Endodermal cell (in vitro differentiated cells): ENCODE results near the gene CDC16. TPM values are rescaled to one million over a fixed set of nuclear protein-coding genes. Genes with fewer than 3 reads are reported as not detected.

Source experiments
- DNase-seq: peaks from one replicate; pipeline ENCODE4 v3.0.0-alpha.2; 2017
- H3K27ac ChIP-seq: 2 replicates; pipeline ENCODE4 v1.5.1; 2013; ENCODE audit warnings: mild to moderate bottlenecking, low read depth, low read length, moderate library complexity
- H3K27me3 ChIP-seq: 2 replicates; pipeline ENCODE4 v1.6.1; 2013; ENCODE audit warnings: mild to moderate bottlenecking, low read length, moderate library complexity; ENCODE audit not compliant: insufficient read depth, control insufficient read depth, poor library complexity, severe bottlenecking
- H3K36me3 ChIP-seq: 2 replicates; pipeline ENCODE4 v1.7.0; 2013; ENCODE audit warnings: mild to moderate bottlenecking, low read length, moderate library complexity; ENCODE audit not compliant: control insufficient read depth, insufficient read depth
- H3K4me1 ChIP-seq: one replicate; pipeline ENCODE4 v1.7.0; 2013; ENCODE audit warnings: low read length; ENCODE audit not compliant: control insufficient read depth, insufficient read depth
- H3K4me3 ChIP-seq: 2 replicates; pipeline ENCODE4 v1.5.1; 2013; ENCODE audit warnings: mild to moderate bottlenecking, low read length, moderate library complexity
- H3K9ac ChIP-seq: 2 replicates; pipeline ENCODE4 v1.6.1; 2013; ENCODE audit warnings: mild to moderate bottlenecking, low read length, moderate library complexity; ENCODE audit not compliant: poor library complexity, severe bottlenecking; ENCODE audit errors: extremely low read depth
- H3K9me3 ChIP-seq: 2 replicates; pipeline ENCODE4 v1.6.1; 2013; ENCODE audit warnings: mild to moderate bottlenecking, low read length, moderate library complexity; ENCODE audit not compliant: control insufficient read depth
- H3K27ac Mint-ChIP-seq: 2 replicates; pipeline ENCODE4 v1.8.0; 2020; ENCODE audit warnings: mixed read lengths
- H3K27me3 Mint-ChIP-seq: 2 replicates; pipeline ENCODE4 v1.8.0; 2021; ENCODE audit warnings: mild to moderate bottlenecking, mixed read lengths; ENCODE audit not compliant: insufficient read depth
- H3K36me3 Mint-ChIP-seq: 2 replicates; pipeline ENCODE4 v1.8.0; 2020; ENCODE audit warnings: low read depth, mixed read lengths
- H3K4me1 Mint-ChIP-seq: 2 replicates; pipeline ENCODE4 v1.8.0; 2020; ENCODE audit warnings: mixed read lengths
- H3K4me3 Mint-ChIP-seq: 2 replicates; pipeline ENCODE4 v1.8.0; 2020; ENCODE audit warnings: mild to moderate bottlenecking, moderate library complexity, mixed read lengths
- H3K9me3 Mint-ChIP-seq: 2 replicates; pipeline ENCODE4 v1.8.0; 2020; ENCODE audit warnings: mild to moderate bottlenecking, mixed read lengths
- WGBS, 2 experiments: methylation state at CpG; one replicate each; pipeline versions ENCODE4 v1.1.5 to v1.1.7; 2013; ENCODE audit warnings: missing lambda C conversion rate in 2 of 2, mixed read lengths in 1 of 2; ENCODE audit not compliant: insufficient coverage in 1 of 2, insufficient read length in 1 of 2; 5-methylcytosine and 5-hydroxymethylcytosine counted together
- total RNA-seq, 2 donors: library from RNA; stranded (reverse); fragmentation: NEBNext Ultra II Directional in 1 of 2; extraction: Animal tissue kit (Norgen Biotek cat#: 25700) in 1 of 2; gene quantifications; 2 replicates in 1 of 2; 3 replicates in 1 of 2; pipeline ENCODE4 v1.2.1, GENCODE V29; 2021
- TF ChIP-seq, protein P1 (sequence below): fragments of 200-600 bp; sonication (generic); conservative IDR thresholded peaks from 2 replicates; pipeline ENCODE4 v1.5.0; 2021; ENCODE audit warnings: antibody characterized with exemption, mild to moderate bottlenecking

The CDC16 gene
- total RNA-seq, 2 donors from 2014 or later = 89.7 to 90.8 TPM

DNA sequence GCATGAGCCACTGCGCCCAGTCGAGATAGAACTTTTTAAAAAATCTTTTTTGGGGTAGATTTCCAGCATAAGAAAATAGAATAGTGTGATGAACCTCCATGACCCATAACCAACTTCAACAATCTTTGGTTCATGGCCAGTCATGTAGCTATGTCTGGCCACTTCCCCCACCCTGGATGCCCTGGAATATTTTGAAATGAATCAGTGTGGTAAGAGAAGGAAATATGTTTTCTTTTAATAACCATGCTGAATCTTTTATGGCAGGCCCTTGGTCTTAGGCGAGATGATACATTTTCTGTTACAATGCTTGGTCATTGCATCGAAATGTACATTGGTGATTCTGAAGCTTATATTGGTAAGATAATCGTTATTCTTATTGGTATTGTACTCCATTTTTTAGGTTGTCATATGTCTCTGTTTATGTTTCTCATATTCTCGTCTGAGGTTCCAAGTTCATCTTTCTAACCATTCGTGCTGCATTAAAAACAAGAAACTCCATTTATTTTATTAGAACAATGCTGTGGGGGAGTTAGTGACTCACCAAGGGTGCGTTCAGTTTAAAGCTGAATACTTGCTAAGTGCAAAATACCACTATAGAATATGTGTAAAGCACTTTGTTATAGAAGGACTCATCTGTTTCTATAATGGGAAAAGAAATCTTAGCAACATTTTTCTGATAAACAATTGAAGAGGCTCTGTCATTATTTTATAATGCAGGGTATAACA is 30.4 kb downstream of the CDC16 start:
- TF ChIP-seq, protein P1, sequence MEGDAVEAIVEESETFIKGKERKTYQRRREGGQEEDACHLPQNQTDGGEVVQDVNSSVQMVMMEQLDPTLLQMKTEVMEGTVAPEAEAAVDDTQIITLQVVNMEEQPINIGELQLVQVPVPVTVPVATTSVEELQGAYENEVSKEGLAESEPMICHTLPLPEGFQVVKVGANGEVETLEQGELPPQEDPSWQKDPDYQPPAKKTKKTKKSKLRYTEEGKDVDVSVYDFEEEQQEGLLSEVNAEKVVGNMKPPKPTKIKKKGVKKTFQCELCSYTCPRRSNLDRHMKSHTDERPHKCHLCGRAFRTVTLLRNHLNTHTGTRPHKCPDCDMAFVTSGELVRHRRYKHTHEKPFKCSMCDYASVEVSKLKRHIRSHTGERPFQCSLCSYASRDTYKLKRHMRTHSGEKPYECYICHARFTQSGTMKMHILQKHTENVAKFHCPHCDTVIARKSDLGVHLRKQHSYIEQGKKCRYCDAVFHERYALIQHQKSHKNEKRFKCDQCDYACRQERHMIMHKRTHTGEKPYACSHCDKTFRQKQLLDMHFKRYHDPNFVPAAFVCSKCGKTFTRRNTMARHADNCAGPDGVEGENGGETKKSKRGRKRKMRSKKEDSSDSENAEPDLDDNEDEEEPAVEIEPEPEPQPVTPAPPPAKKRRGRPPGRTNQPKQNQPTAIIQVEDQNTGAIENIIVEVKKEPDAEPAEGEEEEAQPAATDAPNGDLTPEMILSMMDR = no peak
- H3K9ac ChIP-seq = no peak overlapping the region
- peaks cover 85% of the 10 kb centered on the region for H3K36me3 ChIP-seq
- no peak overlapping the region for H3K4me3 ChIP-seq
- no peak overlapping the region for H3K27ac ChIP-seq
- Mint-ChIP-seq H3K27me3 (no peaks in the 10 kb centered on the region), H3K4me1 (peaks cover 25% of the 10 kb centered on the region), H3K27ac (no peak overlapping the region), H3K9me3 (peaks cover 6% of the 10 kb centered on the region), H3K4me3 (no peak overlapping the region), H3K36me3 (peaks cover 75% of the 10 kb centered on the region)
- DNase-seq = no peak
- peaks cover 14% of the 10 kb centered on the region for H3K4me1 ChIP-seq
- H3K27me3 ChIP-seq = no peaks in the 10 kb centered on the region
- 94 to 100% methylated on average over 2 to 6 of the region's 8 CpGs for WGBS, 2 experiments
- peaks cover 20% of the 10 kb centered on the region for H3K9me3 ChIP-seq

DNA sequence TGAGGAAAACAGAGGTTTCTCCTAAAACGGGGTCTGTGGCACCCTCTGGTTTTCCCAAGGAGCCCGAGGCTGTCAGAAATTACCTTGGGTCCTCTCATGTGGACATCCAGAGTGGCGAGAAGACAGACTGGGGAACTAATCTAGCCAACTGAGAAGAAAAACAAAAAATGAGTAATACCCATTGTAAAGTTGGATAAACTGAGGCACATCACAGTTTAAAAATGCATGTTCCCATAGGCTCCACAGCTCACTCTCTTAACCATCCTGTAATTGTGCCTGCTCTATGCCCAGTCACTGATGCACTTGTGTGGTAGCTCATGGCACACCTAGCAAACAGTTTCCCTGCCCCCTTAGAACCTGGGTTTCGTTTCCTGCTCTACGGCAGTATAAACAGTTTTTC is 31.5 kb downstream of the CDC16 start:
- H3K9me3 Mint-ChIP-seq = peaks cover 7% of the 10 kb centered on the region
- 94 to 98% methylated on average over 3 to 5 of the region's 5 CpGs for WGBS, 2 experiments
- TF ChIP-seq, protein P1 = no peak
- peaks cover 85% of the 10 kb centered on the region for H3K36me3 ChIP-seq
- H3K4me1 ChIP-seq = peaks cover 2% of the 10 kb centered on the region
- no peak overlapping the region for H3K9ac ChIP-seq
- no peaks in the 10 kb centered on the region for H3K27me3 ChIP-seq
- H3K27me3 Mint-ChIP-seq = no peaks in the 10 kb centered on the region
- H3K4me1 Mint-ChIP-seq = peaks cover 14% of the 10 kb centered on the region
- no peak for DNase-seq
- H3K9me3 ChIP-seq = peaks cover 24% of the 10 kb centered on the region
- no peak overlapping the region for H3K4me3 ChIP-seq
- no peak overlapping the region for H3K27ac Mint-ChIP-seq
- H3K4me3 Mint-ChIP-seq = no peak overlapping the region
- H3K36me3 Mint-ChIP-seq = peaks cover 80% of the 10 kb centered on the region
- no peak overlapping the region for H3K27ac ChIP-seq

DNA sequence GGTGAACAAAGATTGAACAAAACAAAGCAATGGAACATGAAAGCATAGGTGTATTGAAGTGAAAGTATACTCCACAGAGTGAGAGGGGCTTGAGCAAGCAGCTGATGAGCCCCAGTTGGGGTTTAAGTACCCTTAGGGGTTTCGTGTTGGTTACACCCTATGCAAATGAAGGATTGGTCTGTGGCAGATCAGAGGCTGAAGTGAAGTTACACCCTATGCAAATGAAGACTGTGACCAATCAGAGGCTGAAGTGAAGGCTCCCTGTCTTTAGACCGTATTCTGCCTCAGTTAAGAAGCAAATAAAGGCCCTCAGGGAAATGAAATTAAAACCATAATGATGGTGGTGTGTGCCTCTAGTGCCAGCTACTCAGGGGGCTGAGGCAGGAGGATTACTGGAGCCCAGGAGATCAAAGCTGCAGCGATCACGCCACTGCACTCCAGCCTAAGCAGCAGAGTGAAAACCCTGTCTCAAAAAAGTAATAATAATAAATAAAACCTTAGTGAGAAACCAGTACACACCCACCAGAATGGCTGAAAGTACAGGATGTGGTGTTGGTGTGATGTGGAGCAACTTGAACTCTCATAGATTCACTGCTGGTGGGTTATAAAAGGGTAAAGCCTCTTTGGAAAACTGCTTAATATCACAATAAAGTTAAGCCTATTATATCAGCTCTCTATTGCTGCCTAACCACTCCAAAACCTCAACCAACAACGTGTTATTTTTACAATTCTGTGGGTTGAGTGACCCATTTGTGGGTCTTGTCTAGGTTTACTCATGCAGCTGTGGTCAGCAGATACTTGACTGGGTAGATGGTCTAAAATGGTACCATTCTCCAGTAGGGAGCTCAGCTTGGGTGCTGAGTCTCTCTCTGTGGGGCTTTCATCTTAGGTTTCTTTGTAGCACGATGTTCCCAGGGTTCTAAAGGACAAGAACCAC is 33.9 kb downstream of the CDC16 start:
- H3K36me3 ChIP-seq = peaks cover 91% of the 10 kb centered on the region
- Mint-ChIP-seq H3K4me1 (no peaks in the 10 kb centered on the region), H3K27me3 (no peaks in the 10 kb centered on the region), H3K9me3 (peaks cover 7% of the 10 kb centered on the region), H3K4me3 (no peak overlapping the region), H3K36me3 (peaks cover 82% of the 10 kb centered on the region), H3K27ac (no peak overlapping the region)
- TF ChIP-seq, protein P1 = no peak
- no peaks in the 10 kb centered on the region for H3K27me3 ChIP-seq
- no peak overlapping the region for H3K9ac ChIP-seq
- 97 to 100% methylated on average over 2 to 6 of the region's 6 CpGs for WGBS, 2 experiments
- no peaks in the 10 kb centered on the region for H3K4me1 ChIP-seq
- no peak overlapping the region for H3K27ac ChIP-seq
- H3K9me3 ChIP-seq = peaks cover 24% of the 10 kb centered on the region
- DNase-seq = no peak
- H3K4me3 ChIP-seq = no peak overlapping the region
